DND-41 (cell line): ENCODE results near the gene ANO1.
"Not testable (repeated sequence)": the region's sequence is repeated elsewhere in the genome, so short reads cannot be mapped to it uniquely, and the experiment has no call there.

Source experiments
- ATAC-seq: fragments of 200-7000 bp; cut with Tn5 transposase; 3 replicates; pipeline ENCODE4 v1.9.1; 2021; ENCODE audit warnings: low read depth; ENCODE audit not compliant: insufficient read depth
- DNase-seq: peaks from one replicate; pipeline ENCODE4 v3.0.0-alpha.2; 2020
- H2AFZ ChIP-seq: 2 replicates; pipeline ENCODE4 v1.6.0; 2012; ENCODE audit warnings: low read depth, low read length
- H3K27ac ChIP-seq: 2 replicates; pipeline ENCODE4 v1.5.1; 2012; ENCODE audit warnings: low read length, inconsistent platforms
- H3K27me3 ChIP-seq: fragments of 200-600 bp; sonication (generic); 2 replicates; pipeline ENCODE4 v1.6.0; 2012; ENCODE audit warnings: low read length, mild to moderate bottlenecking, inconsistent platforms; ENCODE audit not compliant: insufficient read depth, poor library complexity
- H3K36me3 ChIP-seq: 2 replicates; pipeline ENCODE4 v1.5.1; 2012; ENCODE audit warnings: low read length, inconsistent platforms; ENCODE audit not compliant: insufficient read depth
- H3K4me1 ChIP-seq: 2 replicates; pipeline ENCODE4 v1.5.1; 2012; ENCODE audit warnings: mild to moderate bottlenecking, low read length; ENCODE audit not compliant: insufficient read depth
- H3K4me2 ChIP-seq: 2 replicates; pipeline ENCODE4 v1.6.0; 2012; ENCODE audit warnings: mild to moderate bottlenecking, moderate library complexity, low read length, inconsistent platforms; ENCODE audit not compliant: insufficient read depth
- H3K4me3 ChIP-seq, 2 experiments: fragments of 200-600 bp in 1 of 2; shearing (Covaris generic) in 1 of 2; 2 replicates each; pipeline ENCODE4 v1.5.1; 2012 to 2016; ENCODE audit warnings: inconsistent platforms in 2 of 2, low read length in 2 of 2, mild to moderate bottlenecking in 2 of 2, low read depth in 1 of 2, moderate library complexity in 1 of 2
- H3K79me2 ChIP-seq: 2 replicates; pipeline ENCODE4 v1.6.0; 2012; ENCODE audit warnings: low read length, inconsistent platforms; ENCODE audit not compliant: insufficient read depth
- H3K9ac ChIP-seq: 2 replicates; pipeline ENCODE4 v1.6.0; 2012; ENCODE audit warnings: low read depth, mild to moderate bottlenecking, inconsistent platforms, low read length, moderate library complexity
- H3K9me3 ChIP-seq: 2 replicates; pipeline ENCODE4 v1.5.1; 2012; ENCODE audit warnings: low read length, moderate library complexity, mild to moderate bottlenecking, inconsistent platforms; ENCODE audit not compliant: insufficient read depth, severe bottlenecking
- H4K20me1 ChIP-seq: 2 replicates; pipeline ENCODE4 v1.6.0; 2012; ENCODE audit warnings: low read length; ENCODE audit not compliant: insufficient read depth
- EZH2 ChIP-seq: IDR thresholded peaks from 3 replicates; pipeline ENCODE4 v1.6.1; 2012; ENCODE audit warnings: borderline replicate concordance, low read depth, mild to moderate bottlenecking, moderate library complexity, low read length, inconsistent platforms; ENCODE audit not compliant: severe bottlenecking
- TF ChIP-seq, protein P1 (sequence below): IDR thresholded peaks from 2 replicates; pipeline ENCODE4 v1.5.1; 2012; ENCODE audit warnings: borderline replicate concordance, low read length, moderate library complexity, mild to moderate bottlenecking; ENCODE audit not compliant: poor library complexity, severe bottlenecking; ENCODE audit errors: extremely low read depth

The ANO1 gene

DNA sequence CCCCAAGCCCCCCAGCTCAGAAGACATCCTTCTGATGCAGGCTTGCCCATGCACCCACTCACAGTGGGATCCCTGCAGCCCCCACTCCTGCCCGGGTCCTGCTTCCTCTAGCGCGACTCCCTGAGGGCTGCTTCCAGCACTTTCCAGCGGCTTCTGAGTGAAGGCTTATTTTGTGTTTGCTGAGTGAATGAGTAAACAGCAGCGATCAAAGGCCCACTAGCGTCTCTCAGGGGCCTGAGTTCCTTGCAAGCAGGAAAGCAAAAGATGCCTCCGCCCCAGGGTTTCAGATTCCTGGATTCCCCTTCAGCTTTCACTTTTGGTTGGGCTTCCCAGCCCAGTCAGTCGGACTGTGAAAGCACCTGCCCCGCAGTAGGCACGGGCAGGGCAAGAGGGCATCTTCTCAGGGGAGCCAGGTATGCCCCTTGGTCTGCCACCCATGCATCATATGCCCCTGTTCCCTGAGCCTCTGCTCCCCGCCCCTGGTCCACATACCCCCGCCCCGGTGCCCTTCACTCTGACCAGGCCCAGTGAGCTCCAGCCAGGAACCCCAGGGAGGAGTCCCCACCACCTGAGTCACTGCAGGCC lies 134.2 kb downstream of the ANO1 start:
- DNase-seq: no peak
- no peak overlapping the region for H3K4me2 ChIP-seq
- peaks cover 30% of the 10 kb centered on the region for H4K20me1 ChIP-seq
- peaks cover 5% of the 10 kb centered on the region; the same call in 1 of the 2 replicates for H3K79me2 ChIP-seq
- no peak for ATAC-seq
- no peaks in the 10 kb centered on the region for H3K4me1 ChIP-seq
- no peak overlapping the region for H2AFZ ChIP-seq
- no peak for TF ChIP-seq EZH2
- TF ChIP-seq, protein P1, sequence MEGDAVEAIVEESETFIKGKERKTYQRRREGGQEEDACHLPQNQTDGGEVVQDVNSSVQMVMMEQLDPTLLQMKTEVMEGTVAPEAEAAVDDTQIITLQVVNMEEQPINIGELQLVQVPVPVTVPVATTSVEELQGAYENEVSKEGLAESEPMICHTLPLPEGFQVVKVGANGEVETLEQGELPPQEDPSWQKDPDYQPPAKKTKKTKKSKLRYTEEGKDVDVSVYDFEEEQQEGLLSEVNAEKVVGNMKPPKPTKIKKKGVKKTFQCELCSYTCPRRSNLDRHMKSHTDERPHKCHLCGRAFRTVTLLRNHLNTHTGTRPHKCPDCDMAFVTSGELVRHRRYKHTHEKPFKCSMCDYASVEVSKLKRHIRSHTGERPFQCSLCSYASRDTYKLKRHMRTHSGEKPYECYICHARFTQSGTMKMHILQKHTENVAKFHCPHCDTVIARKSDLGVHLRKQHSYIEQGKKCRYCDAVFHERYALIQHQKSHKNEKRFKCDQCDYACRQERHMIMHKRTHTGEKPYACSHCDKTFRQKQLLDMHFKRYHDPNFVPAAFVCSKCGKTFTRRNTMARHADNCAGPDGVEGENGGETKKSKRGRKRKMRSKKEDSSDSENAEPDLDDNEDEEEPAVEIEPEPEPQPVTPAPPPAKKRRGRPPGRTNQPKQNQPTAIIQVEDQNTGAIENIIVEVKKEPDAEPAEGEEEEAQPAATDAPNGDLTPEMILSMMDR: no peak
- no peak overlapping the region for H3K4me3 ChIP-seq
- H3K9ac ChIP-seq: no peak overlapping the region
- peaks cover 20% of the 10 kb centered on the region for H3K36me3 ChIP-seq
- no peaks in the 10 kb centered on the region for H3K9me3 ChIP-seq
- no peak overlapping the region for H3K27ac ChIP-seq
- no peaks in the 10 kb centered on the region for H3K27me3 ChIP-seq

DNA sequence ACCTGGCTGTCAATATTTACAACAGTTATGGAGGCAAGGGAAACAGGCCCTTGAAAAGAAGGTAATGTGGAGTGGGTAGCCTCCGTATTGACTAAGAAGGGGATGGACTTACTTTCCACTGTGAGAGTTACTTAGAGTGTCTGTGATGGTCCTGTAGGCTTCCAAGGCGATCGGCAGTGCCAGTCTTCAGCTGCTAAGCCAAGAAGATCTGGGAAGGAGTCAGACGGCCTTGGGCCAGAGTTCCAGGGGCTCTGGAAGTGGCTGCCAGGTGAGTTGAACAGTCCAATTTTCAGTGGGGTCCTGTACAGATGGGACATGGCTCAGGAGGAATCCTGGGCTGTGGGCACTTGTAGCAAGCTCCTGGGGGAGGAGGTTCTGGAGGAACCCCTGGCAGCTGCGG lies 139.3 kb downstream of the ANO1 start:
- H2AFZ ChIP-seq, ATAC-seq, H4K20me1 ChIP-seq, H3K4me3 ChIP-seq, H3K9me3 ChIP-seq, H3K4me1 ChIP-seq, H3K9ac ChIP-seq, H3K4me2 ChIP-seq, DNase-seq, H3K36me3 ChIP-seq, H3K27ac ChIP-seq, H3K79me2 ChIP-seq, H3K27me3 ChIP-seq: not testable (repeated sequence)

DNA sequence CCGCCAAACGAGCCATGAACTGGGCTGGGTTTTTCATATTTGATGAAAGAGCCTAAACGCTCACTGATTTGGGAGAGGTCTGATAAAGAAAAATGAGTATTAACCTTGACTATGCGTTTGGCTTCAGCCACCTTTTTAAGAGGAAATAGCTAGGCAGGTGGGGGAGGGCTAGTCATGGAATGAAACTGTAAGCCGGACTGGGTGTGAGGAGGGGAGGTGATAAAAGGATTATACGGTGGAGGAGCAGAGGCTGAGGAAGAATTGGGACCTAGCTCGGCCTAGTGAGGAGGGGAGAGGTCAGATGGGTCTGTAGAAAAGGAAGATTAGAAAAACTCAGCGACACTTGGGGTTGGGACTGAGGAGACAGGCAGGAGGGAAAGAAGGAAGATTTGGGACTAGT lies 140.0 kb downstream of the ANO1 start:
- H3K27ac ChIP-seq, H3K9ac ChIP-seq, H3K27me3 ChIP-seq, H3K9me3 ChIP-seq, ATAC-seq, H3K36me3 ChIP-seq, H3K79me2 ChIP-seq, DNase-seq, H2AFZ ChIP-seq, H3K4me3 ChIP-seq, H3K4me1 ChIP-seq, H3K4me2 ChIP-seq, H4K20me1 ChIP-seq: not testable (repeated sequence)

DNA sequence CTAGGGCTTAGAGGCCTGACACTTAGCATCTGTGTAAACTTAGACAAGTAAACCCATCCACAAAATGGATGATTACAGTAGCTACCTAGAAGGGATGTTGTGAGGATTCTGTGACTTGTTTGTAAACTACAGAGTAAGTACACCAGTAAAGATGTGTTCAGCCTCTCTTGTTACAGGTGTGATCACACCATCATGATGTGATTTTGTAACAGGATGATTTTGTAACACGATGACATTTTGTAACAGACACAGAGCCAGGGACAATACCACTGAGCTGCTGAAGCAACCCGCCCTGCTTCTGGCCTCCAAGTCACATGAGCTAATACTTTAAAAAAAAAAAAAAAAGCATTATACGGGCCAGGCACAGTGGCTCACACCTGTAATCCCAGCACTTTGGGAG lies 142.0 kb downstream of the ANO1 start:
- DNase-seq (no peak), ATAC-seq (no peak)
- Histone ChIP-seq H3K27me3 (peaks cover 21% of the 10 kb centered on the region), H3K27ac (no peak overlapping the region), H3K4me1 (no peaks in the 10 kb centered on the region), H3K9me3 (no peaks in the 10 kb centered on the region), H3K79me2 (no peaks in the 10 kb centered on the region), H3K9ac (no peak overlapping the region), H3K4me2 (no peak overlapping the region), H2AFZ (no peak overlapping the region), H3K4me3 (no peak overlapping the region), H3K36me3 (no peaks in the 10 kb centered on the region), H4K20me1 (no peaks in the 10 kb centered on the region)
- no peak for TF ChIP-seq EZH2
- TF ChIP-seq, protein P1: no peak
